ENCODE measurements around the gene TBX4. TPM values are rescaled to one million over a fixed set of nuclear protein-coding genes. Genes with fewer than 3 reads are reported as not detected.
A peak's percentile ranks its signal among the peaks of the same experiment; 100 is the strongest.

The TBX4 gene
- total and polyA plus RNA-seq, 2 experiments from 2014 or later = 13.9 to 15.4 TPM

- H3K9me2 ChIP-seq (replicated peaks; ENCODE audit: insufficient read depth) = no peaks in the 10 kb centered on the region
- no peaks in the 10 kb centered on the region for H4K20me1 ChIP-seq (ENCODE audit: insufficient read depth, poor library complexity, severe bottlenecking)
- 69% methylated on average over 14 of the region's 16 CpGs for WGBS (ENCODE audit: low lambda C conversion rate, missing lambda C conversion rate)
- H3K4me3 ChIP-seq = no peak overlapping the region
- peaks cover 25% of the 10 kb centered on the region for H3K4me1 ChIP-seq (ENCODE audit: insufficient read depth)
- H3K9me3 ChIP-seq (ENCODE audit: low read depth) = no peaks in the 10 kb centered on the region
- H3K27me3 ChIP-seq = no peaks in the 10 kb centered on the region
- no peak for TF ChIP-seq EZH2phosphoT487 (IDR thresholded peaks at IDR 0.05; ENCODE audit: low read depth, severe bottlenecking, unreplicated experiment)
- no peak for TF ChIP-seq EZH2 (IDR thresholded peaks at IDR 0.05; ENCODE audit: borderline replicate concordance)
- no peak overlapping the region for H3K27ac ChIP-seq
- peaks cover 20% of the 10 kb centered on the region for H3K79me2 ChIP-seq
- H3K36me3 ChIP-seq (replicated peaks; ENCODE audit: insufficient read depth, low read depth) = no peaks in the 10 kb centered on the region
- H3K4me2 ChIP-seq = peak overlapping the region; percentile 99
- no peak overlapping the region for H2AFZ ChIP-seq
- DNase-seq (ENCODE audit: low spot score) = no peak
These were observed 37.9 kb upstream of the TBX4 start for GRCh38 chr17:61414141-61414935.

- H3K4me1 ChIP-seq (ENCODE audit: insufficient read depth) = peaks cover 23% of the 10 kb centered on the region
- no peak overlapping the region for H2AFZ ChIP-seq
- no peak for DNase-seq (ENCODE audit: low spot score)
- no peaks in the 10 kb centered on the region for H4K20me1 ChIP-seq (ENCODE audit: insufficient read depth, poor library complexity, severe bottlenecking)
- no peak overlapping the region for H3K4me3 ChIP-seq
- H3K36me3 ChIP-seq (replicated peaks; ENCODE audit: insufficient read depth, low read depth) = no peaks in the 10 kb centered on the region
- TF ChIP-seq CTCF (IDR thresholded peaks at IDR 0.05; ENCODE audit: poor library complexity) = no peak
- peaks cover 20% of the 10 kb centered on the region for H3K79me2 ChIP-seq
- H3K9me2 ChIP-seq (replicated peaks; ENCODE audit: insufficient read depth) = no peaks in the 10 kb centered on the region
- H3K4me2 ChIP-seq = no peak overlapping the region
- 86% methylated on average over 5 of the region's 5 CpGs for WGBS (ENCODE audit: low lambda C conversion rate, missing lambda C conversion rate)
- no peak overlapping the region for H3K27ac ChIP-seq
- H3K9me3 ChIP-seq (ENCODE audit: low read depth) = no peaks in the 10 kb centered on the region
- H3K27me3 ChIP-seq = no peaks in the 10 kb centered on the region
These were observed 37.3 kb upstream of the TBX4 start for GRCh38 chr17:61414936-61415251.

- no peak overlapping the region for H2AFZ ChIP-seq
- DNase-seq (ENCODE audit: low spot score) = no peak
- peaks cover 20% of the 10 kb centered on the region for H3K79me2 ChIP-seq
- no peak overlapping the region for H3K4me2 ChIP-seq
- no peak for TF ChIP-seq EZH2 (IDR thresholded peaks at IDR 0.05; ENCODE audit: borderline replicate concordance)
- no peak for TF ChIP-seq EZH2phosphoT487 (IDR thresholded peaks at IDR 0.05; ENCODE audit: low read depth, severe bottlenecking, unreplicated experiment)
- H3K4me1 ChIP-seq (ENCODE audit: insufficient read depth) = peaks cover 16% of the 10 kb centered on the region
- no peaks in the 10 kb centered on the region for H3K9me2 ChIP-seq (replicated peaks; ENCODE audit: insufficient read depth)
- no peaks in the 10 kb centered on the region for H4K20me1 ChIP-seq (ENCODE audit: insufficient read depth, poor library complexity, severe bottlenecking)
- H3K9me3 ChIP-seq (ENCODE audit: low read depth) = no peaks in the 10 kb centered on the region
- 87% methylated on average over 5 of the region's 6 CpGs for WGBS (ENCODE audit: low lambda C conversion rate, missing lambda C conversion rate)
- no peak overlapping the region for H3K4me3 ChIP-seq
- H3K27me3 ChIP-seq = no peaks in the 10 kb centered on the region
- H3K27ac ChIP-seq = peak overlapping the region; percentile 59
- no peaks in the 10 kb centered on the region for H3K36me3 ChIP-seq (replicated peaks; ENCODE audit: insufficient read depth, low read depth)
These were observed 36.6 kb upstream of the TBX4 start for GRCh38 chr17:61415374-61416210.

GRCh38 chr17:61416211-61416539 is 36.0 kb upstream of the TBX4 start:
- no peaks in the 10 kb centered on the region for H3K9me2 ChIP-seq (replicated peaks; ENCODE audit: insufficient read depth)
- H3K27me3 ChIP-seq = no peaks in the 10 kb centered on the region
- 78% methylated on average over 6 of the region's 6 CpGs for WGBS (ENCODE audit: low lambda C conversion rate, missing lambda C conversion rate)
- no peaks in the 10 kb centered on the region for H4K20me1 ChIP-seq (ENCODE audit: insufficient read depth, poor library complexity, severe bottlenecking)
- H3K79me2 ChIP-seq = peaks cover 20% of the 10 kb centered on the region
- DNase-seq (ENCODE audit: low spot score) = no peak
- H2AFZ ChIP-seq = peak overlapping the region; percentile 9
- H3K9me3 ChIP-seq (ENCODE audit: low read depth) = no peaks in the 10 kb centered on the region
- H3K4me3 ChIP-seq = no peak overlapping the region
- H3K36me3 ChIP-seq (replicated peaks; ENCODE audit: insufficient read depth, low read depth) = no peaks in the 10 kb centered on the region
- TF ChIP-seq EZH2phosphoT487 (IDR thresholded peaks at IDR 0.05; ENCODE audit: low read depth, severe bottlenecking, unreplicated experiment) = no peak
- TF ChIP-seq CTCF (IDR thresholded peaks at IDR 0.05; ENCODE audit: poor library complexity) = no peak
- TF ChIP-seq EZH2 (IDR thresholded peaks at IDR 0.05; ENCODE audit: borderline replicate concordance) = no peak
- peaks cover 14% of the 10 kb centered on the region for H3K4me1 ChIP-seq (ENCODE audit: insufficient read depth)
- peak overlapping the region; percentile 59 for H3K27ac ChIP-seq
- peak overlapping the region; percentile 72 for H3K4me2 ChIP-seq
